K562 (cell line): Measurements from ENCODE around the gene CORIN. TPM values are rescaled to one million over a fixed set of nuclear protein-coding genes. Genes with fewer than 3 reads are reported as not detected.

Source experiments
- ATAC-seq: fragments of 200-7000 bp; cut with Tn5 transposase; 3 replicates; pipeline ENCODE4 v1.9.1; 2020; ENCODE audit warnings: moderate library complexity
- BruUV-seq: library from RNA; stranded (reverse); fragments of 400-500 nt; replicated peaks from 2 replicates; lab custom pipeline; 2021; lab: Mats Ljungman, UMichigan
- CTCF ChIA-PET: fragments of 300-600 bp; formaldehyde crosslinking; extraction: SDS; loops from one replicate; lab custom pipeline; 2021; ENCODE audit warnings: low intra/inter-chr PET ratio; lab: Yijun Ruan, JAX
- POLR2A ChIA-PET: fragments of 300-600, 350-650 bp; sonication (Branson Sonifier 250); formaldehyde crosslinking; extraction: SDS; loops from one replicate; lab custom pipeline; 2021; ENCODE audit warnings: antibody characterized with exemption, inconsistent platforms; lab: Yijun Ruan, JAX
- DNase-seq, 4 experiments: peaks; one replicate each; pipeline versions ENCODE4 v3.0.0 to v3.0.0-alpha.2; 2011 to 2018; ENCODE audit warnings: low spot score in 3 of 4, mixed read lengths in 3 of 4; ENCODE audit errors: extremely low read depth in 1 of 4
- FAIRE-seq: peaks from 2 replicates; lab custom pipeline; 2011; peaks lifted over from hg19 to GRCh38; lab: Jason Lieb, UNC
- H2AFZ ChIP-seq: 2 replicates; pipeline ENCODE4 v1.6.0; 2011; ENCODE audit warnings: low read depth, low read length, control low read depth, inconsistent platforms
- H3K27ac ChIP-seq: fragments of 200-600 bp; 3 replicates; pipeline ENCODE4 v1.8.0; 2011; ENCODE audit warnings: low read depth, mild to moderate bottlenecking, control low read depth, inconsistent platforms, low read length, moderate library complexity, mixed read lengths; ENCODE audit errors: extremely low read depth
- H3K27me3 ChIP-seq, 2 experiments: fragments of 300-600 bp in 1 of 2; 2 replicates in 1 of 2; 3 replicates in 1 of 2; pipeline versions ENCODE4 v1.6.0 to v1.8.0; 2011; ENCODE audit warnings: inconsistent platforms in 2 of 2, low read length in 2 of 2, mild to moderate bottlenecking in 1 of 2, mixed read lengths in 1 of 2, moderate library complexity in 1 of 2; ENCODE audit not compliant: control insufficient read depth in 2 of 2, insufficient read depth in 2 of 2
- H3K36me3 ChIP-seq: fragments of 300-600 bp; 3 replicates; pipeline ENCODE4 v1.8.0; 2011; ENCODE audit warnings: mild to moderate bottlenecking, low read length, inconsistent platforms; ENCODE audit not compliant: control insufficient read depth, insufficient read depth
- H3K4me1 ChIP-seq, 2 experiments: fragments of 200-600 bp in 1 of 2; replicated peaks in 1 of 2; 2 replicates in 1 of 2; 3 replicates in 1 of 2; pipeline versions ENCODE4 v1.5.1 to v1.8.0; 2011; ENCODE audit warnings: inconsistent platforms in 2 of 2, low read length in 2 of 2, mild to moderate bottlenecking in 1 of 2, mixed read lengths in 1 of 2, moderate library complexity in 1 of 2; ENCODE audit not compliant: control insufficient read depth in 2 of 2, insufficient read depth in 2 of 2
- H3K4me2 ChIP-seq: 2 replicates; pipeline ENCODE4 v1.6.1; 2011; ENCODE audit warnings: low read length, control low read depth, inconsistent platforms, mixed read lengths; ENCODE audit not compliant: insufficient read depth
- H3K4me3 ChIP-seq: fragments of 200-600 bp; sonication (generic), shearing (Covaris generic); 2 replicates; pipeline ENCODE4 v1.5.1; 2016; ENCODE audit warnings: control low read depth, inconsistent platforms
- H3K79me2 ChIP-seq: fragments of 200-600 bp; 3 replicates; pipeline ENCODE4 v1.8.0; 2011; ENCODE audit warnings: low read length, inconsistent platforms; ENCODE audit not compliant: control insufficient read depth, insufficient read depth
- H3K9ac ChIP-seq, 2 experiments: 2 replicates each; pipeline versions ENCODE4 v1.6.0 to v1.6.1; 2011; ENCODE audit warnings: low read depth in 2 of 2, low read length in 2 of 2, control low read depth in 1 of 2, inconsistent platforms in 1 of 2, mild to moderate bottlenecking in 1 of 2, mixed read lengths in 1 of 2; ENCODE audit not compliant: insufficient read depth in 1 of 2
- H3K9me1 ChIP-seq: one replicate; pipeline ENCODE4 v1.6.0; 2011; ENCODE audit warnings: inconsistent platforms, mild to moderate bottlenecking, low read length, moderate library complexity; ENCODE audit not compliant: control insufficient read depth, insufficient read depth
- H3K9me3 ChIP-seq: replicated peaks from 2 replicates; pipeline ENCODE4 v1.5.1; 2011; ENCODE audit warnings: low read depth, low read length, inconsistent platforms; ENCODE audit not compliant: control insufficient read depth, insufficient read depth
- H4K20me1 ChIP-seq: replicated peaks from 2 replicates; pipeline ENCODE4 v1.6.1; 2011; ENCODE audit warnings: low read length, inconsistent platforms, mixed read lengths; ENCODE audit not compliant: control insufficient read depth, insufficient read depth
- HNRNPK ChIP-seq: fragments of 200-400 bp; formaldehyde crosslinking; IDR thresholded peaks from one replicate; pipeline ENCODE4 v1.6.1; 2018; ENCODE audit warnings: mild to moderate bottlenecking, low read depth, low read length; ENCODE audit not compliant: poor library complexity, severe bottlenecking
- SOX6 ChIP-seq: fragments of 450-650 bp; IDR thresholded peaks from 2 replicates; pipeline ENCODE4 v1.6.1; 2014; ENCODE audit warnings: mild to moderate bottlenecking
- ZNF197 ChIP-seq: fragments of 200-800 bp; sonication (Bioruptor generic); IDR thresholded peaks from 2 replicates; pipeline ENCODE4 v1.6.1; 2016; ENCODE audit warnings: low read depth, missing genetic modification characterization, missing compliant biosample characterization
- ZNF217 ChIP-seq: sonication (generic); formaldehyde crosslinking; IDR thresholded peaks from 2 replicates; pipeline ENCODE4 v1.8.0; 2022; ENCODE audit warnings: mild to moderate bottlenecking, missing genetic modification reagents
- WGBS: fragments of 100-300 bp; shearing (Covaris generic); methylation state at CpG from one replicate; pipeline ENCODE4 v1.1.6; 2016; ENCODE audit warnings: low coverage, mixed read lengths; ENCODE audit not compliant: insufficient coverage; ENCODE audit errors: missing lambda C conversion rate; 5-methylcytosine and 5-hydroxymethylcytosine counted together
- in situ Hi-C: fragments of 300-500 bp; cut with MboI; formaldehyde crosslinking; loops from 4 replicates; pipeline ENCODE4 v1.15.0; 2018; ENCODE audit warnings: inconsistent platforms, mixed read lengths
- intact Hi-C: fragments of 100-400 bp; cut with micrococcal nuclease; formaldehyde crosslinking; loops from 2 replicates; pipeline ENCODE4 v1.14.2; 2022
- polyA plus RNA-seq, 8 experiments: library from polyadenylated mRNA; depleted of rRNA in 4 of 8; stranded (reverse) in 5 of 8; unstranded in 3 of 8; fragments of >200 nt; fragmentation: Nextera tagmentation in 2 of 8; fragmentation: Illumina TruSeq in 1 of 8; extraction: Ambion mirVana in 2 of 8; extraction: Trizol in 1 of 8; gene quantifications; 2 replicates each; pipeline versions ENCODE4 v1.2.1 to v1.2.3, GENCODE V29; 2011 to 2014; ENCODE audit warnings: inconsistent platforms in 1 of 8, missing spikeins in 1 of 8
- total RNA-seq, 7 experiments: library from RNA; depleted of rRNA in 6 of 7; stranded (reverse); fragments of >200 nt in 6 of 7; fragmentation: Illumina TruSeq in 2 of 7; extraction: Trizol in 2 of 7; gene quantifications; 2 replicates each; pipeline versions ENCODE4 v1.2.1 to v1.2.3, GENCODE V29; 2011 to 2021; ENCODE audit warnings: low replicate concordance in 1 of 7
- TF ChIP-seq, protein P1 (sequence below): fragments of 250-450 bp; sonication (Bioruptor Pico); IDR thresholded peaks from 2 replicates; pipeline ENCODE4 v1.8.0; 2022; ENCODE audit warnings: inconsistent platforms, mild to moderate bottlenecking, moderate library complexity, borderline replicate concordance

CORIN gene
- total and polyA plus RNA-seq, 9 of the 15 experiments (the other 6 are each of a cell fraction or from before 2014, with no cell fraction given): 0.04 to 0.31 (median 0.08) TPM; not detected in 4

GRCh38 chr4:47804598-47804997 lies 33.3 kb downstream of the CORIN start:
- H3K9ac ChIP-seq: no peak overlapping the region
- H3K79me2 ChIP-seq: no peaks in the 10 kb centered on the region
- 4% methylated on average over 7 of the region's 7 CpGs for WGBS
- no peaks in the 10 kb centered on the region for H3K36me3 ChIP-seq
- no peak overlapping the region for H2AFZ ChIP-seq
- no peak overlapping the region for H3K4me3 ChIP-seq
- H3K27me3 ChIP-seq: no peaks in the 10 kb centered on the region; a peak in 1 of 5 replicates
- H4K20me1 ChIP-seq: no peaks in the 10 kb centered on the region
- no TSS peak for BruUV-seq
- H3K4me1 ChIP-seq: no peaks in the 10 kb centered on the region
- no peak for ATAC-seq
- H3K9me3 ChIP-seq: no peaks in the 10 kb centered on the region
- intact Hi-C loops (no loop called here), in situ Hi-C loops (no loop called here)
- no peak overlapping the region for H3K4me2 ChIP-seq
- DNase-seq: no peak
- no peak overlapping the region for H3K27ac ChIP-seq
- no peaks in the 10 kb centered on the region for H3K9me1 ChIP-seq
- POLR2A ChIA-PET: no interaction called here
- no peak for TF ChIP-seq ZNF217 (CRISPR knock-in tag)
- TF ChIP-seq SOX6: no peak
- TF ChIP-seq, protein P1, sequence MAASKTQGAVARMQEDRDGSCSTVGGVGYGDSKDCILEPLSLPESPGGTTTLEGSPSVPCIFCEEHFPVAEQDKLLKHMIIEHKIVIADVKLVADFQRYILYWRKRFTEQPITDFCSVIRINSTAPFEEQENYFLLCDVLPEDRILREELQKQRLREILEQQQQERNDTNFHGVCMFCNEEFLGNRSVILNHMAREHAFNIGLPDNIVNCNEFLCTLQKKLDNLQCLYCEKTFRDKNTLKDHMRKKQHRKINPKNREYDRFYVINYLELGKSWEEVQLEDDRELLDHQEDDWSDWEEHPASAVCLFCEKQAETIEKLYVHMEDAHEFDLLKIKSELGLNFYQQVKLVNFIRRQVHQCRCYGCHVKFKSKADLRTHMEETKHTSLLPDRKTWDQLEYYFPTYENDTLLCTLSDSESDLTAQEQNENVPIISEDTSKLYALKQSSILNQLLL (CRISPR knock-in tag): no peak
- TF ChIP-seq HNRNPK: peak; percentile 52
- no peak for TF ChIP-seq ZNF197 (CRISPR knock-in tag)
- no peak for FAIRE-seq
- CTCF ChIA-PET: no interaction called here
